NCI-H2081 (cell line): ENCODE results near the gene SIAH2.

Experiments
- DNase-seq, 2 experiments: peaks; one replicate each; lab custom pipeline; 2025; lab: John Stamatoyannopoulos, UW

Gene SIAH2

GRCh38 chr3:150733936-150734794, 28.8 kb downstream of the SIAH2 start:
- DNase-seq = no peak

GRCh38 chr3:150733373-150733935, 29.5 kb downstream of the SIAH2 start:
- no peak for DNase-seq

- DNase-seq = no peak
Observed at GRCh38 chr3:150729682-150730360, 33.1 kb downstream of the SIAH2 start.

DNA sequence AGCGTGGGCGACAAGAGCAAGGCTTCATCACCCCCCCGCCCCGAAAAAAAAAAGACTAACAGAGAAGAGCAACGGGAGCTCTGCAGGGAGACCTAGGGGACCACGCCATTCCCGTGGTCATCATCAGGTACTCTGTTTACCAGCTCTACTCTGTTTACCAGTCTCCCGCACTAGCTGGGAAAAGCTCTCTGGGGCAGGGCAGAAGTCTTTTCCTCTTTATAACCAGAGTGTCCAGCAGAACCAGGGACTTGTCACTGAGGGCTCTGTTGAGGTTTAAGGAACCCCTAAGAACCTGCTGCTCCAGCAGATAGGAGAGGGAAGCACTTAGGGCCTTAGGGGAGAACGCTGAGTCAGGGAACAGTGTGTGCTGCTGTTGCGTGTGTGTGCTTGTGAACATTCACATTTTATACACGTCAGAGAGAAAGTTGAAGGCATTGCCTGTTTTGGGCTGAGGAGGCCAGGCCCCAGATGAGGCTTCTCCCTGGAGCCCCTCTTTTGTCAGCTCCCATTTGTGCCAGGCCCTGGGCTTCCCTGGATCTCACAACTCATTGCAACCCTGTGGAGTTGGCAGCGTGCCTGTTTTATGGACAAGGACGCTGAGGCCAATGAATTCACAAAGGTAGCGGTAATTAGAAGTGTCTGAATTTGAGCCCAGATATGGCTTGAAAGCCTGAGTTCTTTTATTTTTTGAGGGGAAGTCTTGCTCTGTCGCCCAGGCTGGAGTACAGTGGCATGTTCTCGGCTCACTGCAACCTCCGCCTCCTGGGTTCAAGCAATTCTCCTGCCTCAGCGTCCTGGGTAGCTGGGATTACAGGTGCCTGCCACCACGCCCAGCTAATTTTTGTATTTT, 35.1 kb downstream of the SIAH2 start:
- DNase-seq = peak in 1 of 2 experiments; percentile 45

DNA sequence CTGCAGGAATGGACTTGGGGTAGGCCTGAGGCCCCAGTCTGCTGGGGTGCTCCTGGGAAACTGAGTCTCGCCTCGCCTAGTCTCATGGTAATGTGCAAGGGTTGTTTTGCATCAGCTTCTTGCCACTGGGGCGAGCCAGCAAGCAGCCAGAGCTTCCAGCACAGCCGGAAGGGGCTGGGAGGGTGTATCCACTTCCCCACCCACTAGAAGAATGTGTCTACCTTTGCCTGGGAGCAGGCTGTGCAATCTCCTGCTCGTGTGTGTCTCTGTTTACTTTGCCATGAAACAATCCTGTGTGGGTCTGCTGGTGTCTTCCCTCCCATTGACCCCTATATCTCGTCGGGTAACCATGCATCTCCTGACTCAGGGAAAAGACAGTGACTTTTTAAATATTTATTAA, 37.4 kb downstream of the SIAH2 start:
- DNase-seq = no peak

DNA sequence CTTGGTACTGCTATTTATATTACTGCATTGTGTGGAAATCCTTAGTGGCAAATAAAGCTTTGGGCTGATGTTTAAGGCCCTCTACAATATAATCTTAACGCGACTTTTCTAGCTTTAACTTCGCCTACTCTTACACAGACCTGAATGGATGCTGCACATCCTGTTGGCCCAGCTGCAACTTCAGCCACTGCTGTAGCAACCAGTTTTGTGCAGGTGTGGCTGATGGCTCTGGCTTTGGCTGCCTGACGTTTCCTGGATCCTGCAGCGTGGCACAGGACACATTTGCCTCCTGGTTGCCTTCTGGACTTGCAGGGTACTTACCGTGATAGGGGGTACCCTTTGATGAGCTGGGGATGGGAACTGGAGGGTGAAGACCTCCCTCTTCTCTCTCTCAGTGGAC, 39.0 kb downstream of the SIAH2 start:
- peak; percentile 9 to 76 for DNase-seq

DNA sequence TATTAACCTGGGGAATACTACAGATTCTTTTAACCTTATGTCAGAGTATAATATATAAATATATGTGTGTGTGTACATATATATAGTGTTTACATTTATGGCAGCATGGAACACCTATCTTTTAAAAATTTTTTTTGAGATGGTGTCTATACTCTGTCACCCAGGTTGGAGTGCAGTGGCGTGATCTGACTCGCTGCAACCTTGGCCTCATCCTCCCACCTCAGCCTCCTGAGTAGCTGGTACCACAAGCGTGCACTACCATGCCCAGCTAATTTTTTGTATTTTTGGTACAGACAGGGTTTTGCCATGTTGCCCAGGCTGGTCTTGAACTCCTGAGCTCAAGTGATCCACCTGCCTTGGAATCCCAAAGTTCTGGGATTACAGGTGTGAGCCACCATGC, 40.7 kb downstream of the SIAH2 start:
- no peak for DNase-seq

GRCh38 chr3:150721285-150722130, 41.5 kb downstream of the SIAH2 start:
- peak; percentile 78 to 82 for DNase-seq

DNA sequence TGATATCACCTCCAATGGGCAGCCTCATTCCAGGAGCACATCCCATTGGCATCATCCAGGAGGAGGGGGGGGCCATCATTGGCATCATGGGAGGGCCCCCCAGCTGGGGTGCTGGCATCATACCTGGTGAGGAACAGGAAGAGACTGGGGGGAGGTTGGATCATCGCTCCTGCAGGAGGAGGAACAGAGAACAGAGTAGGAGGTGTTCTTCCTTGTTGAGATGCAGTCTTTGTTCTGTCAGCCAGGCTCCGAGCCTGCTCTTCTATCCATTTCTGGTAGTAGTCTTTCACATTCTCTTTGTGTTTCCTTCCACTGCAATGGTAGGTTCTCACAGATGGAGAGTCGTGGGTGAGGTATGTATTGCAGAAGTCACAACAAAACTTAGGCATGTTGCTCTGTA, 42.5 kb downstream of the SIAH2 start:
- DNase-seq = no peak

GRCh38 chr3:150710097-150710496, 52.9 kb downstream of the SIAH2 start:
- DNase-seq = no peak

DNA sequence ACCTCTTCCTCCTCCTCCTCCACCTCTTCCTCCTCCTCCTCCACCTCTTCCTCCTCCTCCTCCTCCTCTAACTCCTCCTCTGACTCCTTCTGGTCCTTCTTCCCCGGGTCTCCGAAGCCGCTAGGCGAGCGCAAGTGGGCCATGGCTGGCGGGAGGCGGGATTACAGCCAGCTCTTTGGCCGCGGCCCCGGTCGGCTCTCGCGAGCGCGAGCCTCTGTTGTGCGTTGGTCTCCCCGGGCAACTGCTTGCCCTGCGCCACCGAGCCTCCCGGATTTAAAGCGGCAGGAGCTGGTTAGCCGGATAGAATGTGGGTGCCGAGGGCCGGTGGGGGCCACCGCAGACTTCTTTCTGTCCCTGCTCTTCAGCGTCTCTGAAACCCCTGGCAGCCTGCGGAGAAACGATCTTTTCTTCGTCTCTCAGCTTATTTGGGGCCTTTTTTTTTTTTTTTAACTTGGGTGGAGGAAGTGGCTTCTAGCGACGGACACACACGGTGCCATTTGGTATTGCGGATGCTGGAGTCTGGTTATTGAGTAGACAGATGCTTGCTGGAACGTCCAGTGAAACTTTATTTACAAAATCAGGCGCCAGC, 59.1 kb downstream of the SIAH2 start, which contains the start of gene ERICH6:
Gene ERICH6 (minus strand): TSS at position 165 of the 589 bp plus-strand sequence. CDS start 22 bp downstream, at position 143.
- DNase-seq = peak; percentile 94 to 96

- peak; percentile 32 to 63 for DNase-seq
Observed at GRCh38 chr3:150703299-150703755, 59.6 kb downstream of the SIAH2 start.

DNA sequence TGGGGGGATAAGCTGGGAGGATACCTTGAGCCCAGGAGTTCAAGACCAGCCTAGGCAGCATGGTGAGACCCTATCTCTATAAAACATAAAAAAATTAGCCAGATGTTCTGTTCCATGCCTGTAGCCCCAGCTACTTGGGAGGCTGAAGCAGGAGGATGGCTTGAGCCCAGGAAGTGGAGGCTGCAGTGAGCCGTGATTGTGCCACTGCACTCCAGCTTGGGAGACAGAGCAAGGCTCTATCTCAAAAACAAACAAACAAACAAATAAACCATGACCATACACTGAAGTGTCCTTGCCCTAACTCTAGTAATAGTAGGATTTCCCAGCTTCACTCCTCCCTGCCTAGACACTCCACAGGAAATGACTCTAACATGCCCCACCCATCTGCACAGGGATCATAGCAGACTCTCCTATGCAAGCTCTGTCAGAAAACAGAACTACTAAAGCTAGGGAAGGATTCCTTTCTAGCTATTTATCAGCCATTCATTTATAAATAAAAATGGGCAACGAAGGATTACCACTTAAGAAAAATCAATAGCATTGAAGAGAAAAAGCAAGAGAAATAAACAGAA, 63.8 kb downstream of the SIAH2 start:
- DNase-seq = no peak

DNA sequence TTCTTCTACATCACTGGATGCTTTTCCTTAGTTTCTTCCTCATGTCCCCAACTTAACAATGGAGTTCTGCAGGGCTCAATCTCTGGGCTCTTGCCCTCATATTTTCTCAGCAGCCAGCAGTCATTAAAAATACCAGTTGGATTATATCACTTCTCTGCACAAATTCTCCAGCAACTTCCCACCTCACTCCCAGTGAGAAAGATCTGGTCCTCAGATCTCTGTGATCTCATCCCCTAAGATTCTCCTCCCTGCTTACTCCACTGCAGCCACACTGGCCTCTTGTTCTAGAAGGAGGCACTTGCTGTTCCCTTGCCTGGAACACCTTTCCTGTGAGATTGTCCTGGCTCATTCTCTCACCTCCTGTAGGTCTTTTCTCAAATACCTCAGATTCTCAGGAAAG, 65.3 kb downstream of the SIAH2 start:
- DNase-seq = no peak

GRCh38 chr3:150691414-150692040, 71.4 kb downstream of the SIAH2 start:
- DNase-seq = no peak
